CD8-positive, alpha-beta memory T cell (primary cell): ENCODE results near the gene SNAPIN. TPM values are rescaled to one million over a fixed set of nuclear protein-coding genes. Genes with fewer than 3 reads are reported as not detected.

ENCODE experiments used
- CTCF ChIA-PET: fragments of 350-600 bp; sonication (Branson Sonifier 250); formaldehyde crosslinking; loops from one replicate; lab custom pipeline; 2021; ENCODE audit warnings: antibody characterized with exemption; lab: Charles Lee
- POLR2A ChIA-PET: fragments of 350-600 bp; sonication (Branson Sonifier 250); formaldehyde crosslinking; loops from one replicate; lab custom pipeline; 2021; ENCODE audit warnings: antibody characterized with exemption; lab: Charles Lee
- DNase-seq, 5 donors: peaks; one replicate each; pipeline versions ENCODE4 v3.0.0 to v3.0.0-alpha.2; 2020 to 2022; ENCODE audit warnings: mixed read lengths in 1 of 5
- H3K27ac ChIP-seq: one replicate; pipeline ENCODE4 v1.7.0; 2013; ENCODE audit warnings: low read depth, mild to moderate bottlenecking, low read length, moderate library complexity
- H3K27me3 ChIP-seq: 2 replicates; pipeline ENCODE4 v1.7.0; 2013; ENCODE audit warnings: low read length, mild to moderate bottlenecking; ENCODE audit not compliant: insufficient read depth, poor library complexity, severe bottlenecking
- H3K36me3 ChIP-seq: 2 replicates; pipeline ENCODE4 v1.7.0; 2013; ENCODE audit warnings: mild to moderate bottlenecking, low read length, moderate library complexity; ENCODE audit not compliant: insufficient read depth
- H3K4me1 ChIP-seq: 2 replicates; pipeline ENCODE4 v1.7.0; 2013; ENCODE audit warnings: mild to moderate bottlenecking, low read length, moderate library complexity; ENCODE audit not compliant: insufficient read depth
- H3K4me3 ChIP-seq: 2 replicates; pipeline ENCODE4 v1.7.0; 2013; ENCODE audit warnings: mild to moderate bottlenecking, low read length
- H3K9me3 ChIP-seq: 2 replicates; pipeline ENCODE4 v1.7.0; 2013; ENCODE audit warnings: mild to moderate bottlenecking, low read length
- H3K27ac Mint-ChIP-seq, 8 donors: one replicate each; pipeline ENCODE4 v1.8.0; 2020 to 2021; ENCODE audit warnings: mixed read lengths in 8 of 8, mild to moderate bottlenecking in 6 of 8, inconsistent platforms in 3 of 8, moderate library complexity in 3 of 8
- H3K27me3 Mint-ChIP-seq, 2 donors: one replicate each; pipeline ENCODE4 v1.8.0; 2020 to 2021; ENCODE audit warnings: mixed read lengths in 2 of 2, mild to moderate bottlenecking in 1 of 2, moderate library complexity in 1 of 2
- H3K36me3 Mint-ChIP-seq, 3 donors: one replicate each; pipeline ENCODE4 v1.8.0; 2020 to 2021; ENCODE audit warnings: mixed read lengths in 3 of 3, inconsistent platforms in 1 of 3, mild to moderate bottlenecking in 1 of 3
- H3K4me1 Mint-ChIP-seq, 3 donors: one replicate each; pipeline ENCODE4 v1.8.0; 2020 to 2021; ENCODE audit warnings: mixed read lengths in 3 of 3, inconsistent platforms in 1 of 3, mild to moderate bottlenecking in 1 of 3
- H3K4me3 Mint-ChIP-seq, 7 donors: one replicate each; pipeline ENCODE4 v1.8.0; 2020 to 2021; ENCODE audit warnings: mixed read lengths in 7 of 7, mild to moderate bottlenecking in 6 of 7, moderate library complexity in 4 of 7, inconsistent platforms in 2 of 7
- H3K9me3 Mint-ChIP-seq, 5 donors: one replicate each; pipeline ENCODE4 v1.8.0; 2020 to 2022; ENCODE audit warnings: mixed read lengths in 5 of 5, mild to moderate bottlenecking in 3 of 5, moderate library complexity in 2 of 5, inconsistent platforms in 1 of 5
- polyA plus RNA-seq: library from polyadenylated mRNA; unstranded; fragments of 300-500 nt; fragmentation: Illumina TruSeq; gene quantifications from one replicate; pipeline ENCODE4 v1.2.3, GENCODE V29; 2021
- total RNA-seq, 2 experiments: library from RNA; stranded (reverse); gene quantifications; one replicate each; pipeline ENCODE4 v1.2.3, GENCODE V29; 2021

The SNAPIN gene
- total RNA-seq (10 to 100 TPM; 36.7 to 39.0 TPM), polyA plus RNA-seq (87.7 TPM)

- Mint-ChIP-seq H3K4me3 (peak within 1 kb of the TSS; percentile 94 to 97 (median 96)), H3K36me3 (peaks cover 6 to 42% (median 8%) of the 10 kb centered on the region in 3 donors), H3K27ac (peak within 1 kb of the TSS; percentile 87 to 98 (median 96)), H3K4me1 (peaks cover 13 to 21% (median 18%) of the 10 kb centered on the region in 3 donors), H3K27me3 (no peaks in the 10 kb centered on the region), H3K9me3 (no peaks in the 10 kb centered on the region)
- H3K27me3 ChIP-seq, result no peaks in the 10 kb centered on the region
- peaks cover 18% of the 10 kb centered on the region for H3K4me1 ChIP-seq
- H3K9me3 ChIP-seq, result no peaks in the 10 kb centered on the region
- CTCF ChIA-PET, result interaction anchor here (0.6 to 2.0 kb wide), 4 partner anchors 11 to 71 kb away, joined by 3 to 8 read pairs (median 4); partner anchors contain the start of genes CHTOP and ILF2
- peak within 1 kb of the TSS; percentile 86 for H3K27ac ChIP-seq
- peak within 1 kb of the TSS; percentile 91 for H3K4me3 ChIP-seq
- peaks cover 25% of the 10 kb centered on the region for H3K36me3 ChIP-seq
- DNase-seq, result peak; percentile 82 to 91 (median 84)
- POLR2A ChIA-PET, result interaction anchor here (0.6 to 1.7 kb wide), 6 partner anchors 9 to 117 kb away, joined by 3 to 18 read pairs (median 3); partner anchors contain the start of genes CHTOP, ILF2 and SLC27A3
These were observed at the start of gene SNAPIN for GRCh38 chr1:153658400-153659174. TSS of gene SNAPIN (plus strand) at chr1:153658703. CDS start at chr1:153658744, 41 bp downstream.

- H3K9me3 ChIP-seq, result no peaks in the 10 kb centered on the region
- no peak overlapping the region for H3K4me3 ChIP-seq
- no peak overlapping the region for H3K27ac ChIP-seq
- no peak overlapping the region for H3K4me3 Mint-ChIP-seq
- no peaks in the 10 kb centered on the region for H3K36me3 ChIP-seq
- no peak for DNase-seq
- H3K27me3 ChIP-seq, result no peaks in the 10 kb centered on the region
- H3K27me3 Mint-ChIP-seq, result peaks cover 0 to 1% of the 10 kb centered on the region in 2 donors
- H3K4me1 Mint-ChIP-seq, result no peaks in the 10 kb centered on the region
- POLR2A ChIA-PET, result no interaction called here
- CTCF ChIA-PET, result no interaction called here
- no peaks in the 10 kb centered on the region for H3K9me3 Mint-ChIP-seq
- H3K4me1 ChIP-seq, result no peaks in the 10 kb centered on the region
- H3K36me3 Mint-ChIP-seq, result no peaks in the 10 kb centered on the region
- H3K27ac Mint-ChIP-seq, result peak overlapping the region in 1 of 8 donors; percentile 73
These were observed 49.5 kb upstream of the SNAPIN start for GRCh38 chr1:153608742-153609584.

GRCh38 chr1:153609585-153609907, 49.0 kb upstream of the SNAPIN start:
- Histone ChIP-seq H3K27ac (no peak overlapping the region), H3K36me3 (no peaks in the 10 kb centered on the region), H3K9me3 (no peaks in the 10 kb centered on the region), H3K27me3 (no peaks in the 10 kb centered on the region), H3K4me1 (no peaks in the 10 kb centered on the region), H3K4me3 (no peak overlapping the region)
- Mint-ChIP-seq H3K4me1 (no peaks in the 10 kb centered on the region), H3K36me3 (no peaks in the 10 kb centered on the region), H3K27ac (peak overlapping the region in 2 of 8 donors; percentile 25 to 73), H3K4me3 (no peak overlapping the region), H3K9me3 (no peaks in the 10 kb centered on the region), H3K27me3 (peaks cover 0 to 1% of the 10 kb centered on the region in 2 donors)
- ChIA-PET CTCF (no interaction called here), POLR2A (no interaction called here)
- DNase-seq, result no peak

GRCh38 chr1:153610334-153610733, 48.2 kb upstream of the SNAPIN start:
- ChIA-PET CTCF (no interaction called here), POLR2A (interaction anchor here (0.6 kb wide), 1 partner anchor 107 kb away, joined by 3 read pairs; no protein-coding TSS in a partner anchor)
- no peaks in the 10 kb centered on the region for H3K9me3 Mint-ChIP-seq

GRCh38 chr1:153610811-153611301, 47.6 kb upstream of the SNAPIN start:
- no peaks in the 10 kb centered on the region for H3K9me3 Mint-ChIP-seq
- ChIA-PET POLR2A (interaction anchor here (0.6 kb wide), 1 partner anchor 108 kb away, joined by 3 read pairs; no protein-coding TSS in a partner anchor), CTCF (no interaction called here)
- DNase-seq, result no peak
- no peaks in the 10 kb centered on the region for H3K4me1 ChIP-seq
- H3K27me3 ChIP-seq, result no peaks in the 10 kb centered on the region
- peaks cover 0 to 6% of the 10 kb centered on the region in 2 donors for H3K27me3 Mint-ChIP-seq
- no peaks in the 10 kb centered on the region for H3K36me3 Mint-ChIP-seq
- no peak overlapping the region for H3K27ac ChIP-seq
- H3K4me3 Mint-ChIP-seq, result no peak overlapping the region
- no peaks in the 10 kb centered on the region for H3K4me1 Mint-ChIP-seq
- H3K27ac Mint-ChIP-seq, result peak overlapping the region in 1 of 8 donors; percentile 90
- no peaks in the 10 kb centered on the region for H3K36me3 ChIP-seq
- no peaks in the 10 kb centered on the region for H3K9me3 ChIP-seq
- H3K4me3 ChIP-seq, result no peak overlapping the region

More at GRCh38 chr1:153610334-153610733, 48.2 kb upstream of the SNAPIN start:
- Histone ChIP-seq H3K4me1 (no peaks in the 10 kb centered on the region), H3K4me3 (no peak overlapping the region), H3K27me3 (no peaks in the 10 kb centered on the region), H3K36me3 (no peaks in the 10 kb centered on the region), H3K9me3 (no peaks in the 10 kb centered on the region), H3K27ac (no peak overlapping the region)
- Mint-ChIP-seq H3K27ac (peak overlapping the region in 1 of 8 donors; percentile 90), H3K36me3 (no peaks in the 10 kb centered on the region), H3K4me1 (no peaks in the 10 kb centered on the region), H3K4me3 (no peak overlapping the region), H3K27me3 (peaks cover 0 to 4% of the 10 kb centered on the region in 2 donors)
- no peak for DNase-seq

- peak overlapping the region in 1 of 8 donors; percentile 35 for H3K27ac Mint-ChIP-seq
- no peaks in the 10 kb centered on the region for H3K4me1 Mint-ChIP-seq
- H3K9me3 Mint-ChIP-seq, result no peaks in the 10 kb centered on the region
- no peaks in the 10 kb centered on the region for H3K4me1 ChIP-seq
- H3K36me3 Mint-ChIP-seq, result no peaks in the 10 kb centered on the region
- H3K4me3 Mint-ChIP-seq, result no peak overlapping the region
- no peak overlapping the region for H3K27ac ChIP-seq
- POLR2A ChIA-PET, result no interaction called here
- DNase-seq, result no peak
- no peaks in the 10 kb centered on the region for H3K36me3 ChIP-seq
- no peak overlapping the region for H3K4me3 ChIP-seq
- CTCF ChIA-PET, result no interaction called here
- H3K9me3 ChIP-seq, result no peaks in the 10 kb centered on the region
- no peaks in the 10 kb centered on the region for H3K27me3 ChIP-seq
- peaks cover 0 to 6% of the 10 kb centered on the region in 2 donors for H3K27me3 Mint-ChIP-seq
These were observed 47.1 kb upstream of the SNAPIN start for GRCh38 chr1:153611356-153611755.

GRCh38 chr1:153612111-153612754, 46.3 kb upstream of the SNAPIN start:
- ChIA-PET POLR2A (no interaction called here), CTCF (no interaction called here)
- Mint-ChIP-seq H3K4me1 (no peaks in the 10 kb centered on the region), H3K27me3 (peaks cover 0 to 4% of the 10 kb centered on the region in 2 donors), H3K27ac (no peak overlapping the region), H3K9me3 (no peaks in the 10 kb centered on the region), H3K4me3 (no peak overlapping the region), H3K36me3 (no peaks in the 10 kb centered on the region)
- Histone ChIP-seq H3K4me1 (no peaks in the 10 kb centered on the region), H3K4me3 (no peak overlapping the region), H3K9me3 (no peaks in the 10 kb centered on the region), H3K27me3 (no peaks in the 10 kb centered on the region), H3K27ac (no peak overlapping the region), H3K36me3 (no peaks in the 10 kb centered on the region)
- DNase-seq, result no peak
